ENCODE data around the gene DNAJB6.

The DNAJB6 gene

DNA sequence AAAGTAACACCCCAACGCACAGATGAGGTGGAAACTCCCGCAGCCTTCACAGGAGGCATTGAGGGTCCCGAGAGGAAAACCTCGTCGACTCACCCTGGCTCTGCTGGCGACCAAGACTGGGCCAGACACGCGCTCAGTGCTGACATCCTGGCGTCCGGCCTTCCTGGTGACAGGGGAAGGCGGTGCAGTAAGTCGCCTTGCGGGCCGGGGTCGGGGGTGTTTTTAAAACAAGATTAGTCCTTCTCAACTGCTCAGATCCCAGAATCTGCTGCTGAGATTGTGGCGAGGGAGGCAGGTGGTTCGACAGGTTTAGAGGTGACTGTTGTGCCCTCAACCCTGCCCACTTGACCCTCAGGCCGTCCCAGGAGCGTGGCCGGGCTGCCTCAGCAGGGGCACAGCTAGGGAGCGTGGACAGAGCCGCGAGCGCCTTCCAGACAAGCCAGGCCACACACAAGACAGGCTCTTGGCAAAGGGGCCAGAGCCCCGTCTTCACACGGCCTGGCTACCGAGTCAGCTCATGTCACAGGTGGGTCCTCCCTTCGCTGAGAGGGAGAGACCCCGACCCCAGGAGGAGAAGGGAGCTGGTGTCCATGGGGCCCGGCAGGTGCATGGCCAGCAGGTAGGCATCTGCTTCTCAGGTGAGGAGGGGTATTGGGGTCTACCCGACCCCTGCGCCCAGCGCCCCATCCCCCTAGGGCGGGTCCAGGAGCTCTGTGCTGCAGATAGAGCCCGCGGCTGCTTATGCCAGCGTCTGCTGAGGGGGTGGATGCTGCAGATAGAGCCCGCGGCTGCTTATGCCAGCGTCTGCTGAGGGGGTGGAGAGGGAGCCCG is 81.6 kb downstream of the DNAJB6 start:
- Histone ChIP-seq H3K9ac (ENCODE audit: low read depth, low read length) (no peak overlapping the region), H3K36me3 (ENCODE audit: insufficient read depth, low read depth, low read length) (peaks cover 34% of the 10 kb centered on the region), H3K27ac (ENCODE audit: low read length) (no peak overlapping the region), H3K4me3 (ENCODE audit: low read length) (no peak overlapping the region), H3K4me1 (ENCODE audit: insufficient read depth, low read length) (peaks cover 2% of the 10 kb centered on the region; the same call in 1 of the 2 replicates), H3K27me3 (ENCODE audit: insufficient read depth, low read length) (no peaks in the 10 kb centered on the region), H3K9me3 (ENCODE audit: insufficient read depth, low read depth, low read length) (no peaks in the 10 kb centered on the region)

DNA sequence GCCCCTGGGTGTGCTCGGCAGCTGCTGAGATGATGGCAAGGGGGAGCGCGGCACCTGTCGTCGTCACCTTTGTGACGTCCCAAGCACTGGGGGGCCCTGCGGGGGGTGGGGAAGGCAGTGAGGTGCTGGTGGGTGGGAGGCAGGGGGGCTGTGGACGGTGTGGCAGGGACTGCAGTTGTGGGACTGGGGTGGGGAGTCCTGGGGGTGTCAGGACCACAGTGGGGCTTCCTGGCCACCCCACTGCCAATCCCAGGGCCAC is 82.2 kb downstream of the DNAJB6 start:
- peaks cover 34% of the 10 kb centered on the region for H3K36me3 ChIP-seq (ENCODE audit: insufficient read depth, low read depth, low read length)
- H3K9ac ChIP-seq (ENCODE audit: low read depth, low read length): no peak overlapping the region

GRCh38 chr7:157422279-157422678 is 85.5 kb downstream of the DNAJB6 start:
- no peaks in the 10 kb centered on the region for H3K9me3 ChIP-seq (ENCODE audit: insufficient read depth, low read depth, low read length)
- peaks cover 3% of the 10 kb centered on the region for H3K36me3 ChIP-seq (ENCODE audit: insufficient read depth, low read depth, low read length)
- no peak overlapping the region for H3K4me3 ChIP-seq (ENCODE audit: low read length)
- no peaks in the 10 kb centered on the region for H3K27me3 ChIP-seq (ENCODE audit: insufficient read depth, low read length)
- no peaks in the 10 kb centered on the region for H3K4me1 ChIP-seq (ENCODE audit: insufficient read depth, low read length)
- H3K27ac ChIP-seq (ENCODE audit: low read length): no peak overlapping the region
- no peak overlapping the region for H3K9ac ChIP-seq (ENCODE audit: low read depth, low read length)

More for the DNA sequence above, 82.2 kb downstream of the DNAJB6 start:
- no peaks in the 10 kb centered on the region for H3K27me3 ChIP-seq (ENCODE audit: insufficient read depth, low read length)
- H3K9me3 ChIP-seq (ENCODE audit: insufficient read depth, low read depth, low read length): no peaks in the 10 kb centered on the region
- H3K4me3 ChIP-seq (ENCODE audit: low read length): no peak overlapping the region
- H3K4me1 ChIP-seq (ENCODE audit: insufficient read depth, low read length): no peaks in the 10 kb centered on the region
- H3K27ac ChIP-seq (ENCODE audit: low read length): no peak overlapping the region

GRCh38 chr7:157423348-157423747 is 86.5 kb downstream of the DNAJB6 start:
- no peak overlapping the region for H3K9ac ChIP-seq (ENCODE audit: low read depth, low read length)
- H3K4me3 ChIP-seq (ENCODE audit: low read length): no peak overlapping the region
- H3K4me1 ChIP-seq (ENCODE audit: insufficient read depth, low read length): no peaks in the 10 kb centered on the region
- H3K27me3 ChIP-seq (ENCODE audit: insufficient read depth, low read length): no peaks in the 10 kb centered on the region
- H3K36me3 ChIP-seq (ENCODE audit: insufficient read depth, low read depth, low read length): no peaks in the 10 kb centered on the region
- H3K9me3 ChIP-seq (ENCODE audit: insufficient read depth, low read depth, low read length): no peaks in the 10 kb centered on the region
- H3K27ac ChIP-seq (ENCODE audit: low read length): no peak overlapping the region

GRCh38 chr7:157423886-157424565 is 87.2 kb downstream of the DNAJB6 start:
- no peak overlapping the region for H3K9ac ChIP-seq (ENCODE audit: low read depth, low read length)
- H3K4me3 ChIP-seq (ENCODE audit: low read length): no peak overlapping the region
- H3K4me1 ChIP-seq (ENCODE audit: insufficient read depth, low read length): no peaks in the 10 kb centered on the region
- no peaks in the 10 kb centered on the region for H3K27me3 ChIP-seq (ENCODE audit: insufficient read depth, low read length)
- H3K9me3 ChIP-seq (ENCODE audit: insufficient read depth, low read depth, low read length): no peaks in the 10 kb centered on the region
- no peaks in the 10 kb centered on the region for H3K36me3 ChIP-seq (ENCODE audit: insufficient read depth, low read depth, low read length)
- no peak overlapping the region for H3K27ac ChIP-seq (ENCODE audit: low read length)

- Histone ChIP-seq H3K9me3 (ENCODE audit: insufficient read depth, low read depth, low read length) (no peaks in the 10 kb centered on the region), H3K9ac (ENCODE audit: low read depth, low read length) (no peak overlapping the region), H3K27ac (ENCODE audit: low read length) (no peak overlapping the region), H3K36me3 (ENCODE audit: insufficient read depth, low read depth, low read length) (no peaks in the 10 kb centered on the region), H3K27me3 (ENCODE audit: insufficient read depth, low read length) (no peaks in the 10 kb centered on the region), H3K4me1 (ENCODE audit: insufficient read depth, low read length) (no peaks in the 10 kb centered on the region), H3K4me3 (ENCODE audit: low read length) (no peak overlapping the region)
Observed at GRCh38 chr7:157425137-157425731, 88.4 kb downstream of the DNAJB6 start.

- Histone ChIP-seq H3K27me3 (ENCODE audit: insufficient read depth, low read length) (no peaks in the 10 kb centered on the region), H3K4me1 (ENCODE audit: insufficient read depth, low read length) (no peaks in the 10 kb centered on the region), H3K36me3 (ENCODE audit: insufficient read depth, low read depth, low read length) (no peaks in the 10 kb centered on the region), H3K4me3 (ENCODE audit: low read length) (no peak overlapping the region), H3K27ac (ENCODE audit: low read length) (no peak overlapping the region), H3K9me3 (ENCODE audit: insufficient read depth, low read depth, low read length) (no peaks in the 10 kb centered on the region), H3K9ac (ENCODE audit: low read depth, low read length) (no peak overlapping the region)
Observed at GRCh38 chr7:157425761-157426160, 89.0 kb downstream of the DNAJB6 start.

DNA sequence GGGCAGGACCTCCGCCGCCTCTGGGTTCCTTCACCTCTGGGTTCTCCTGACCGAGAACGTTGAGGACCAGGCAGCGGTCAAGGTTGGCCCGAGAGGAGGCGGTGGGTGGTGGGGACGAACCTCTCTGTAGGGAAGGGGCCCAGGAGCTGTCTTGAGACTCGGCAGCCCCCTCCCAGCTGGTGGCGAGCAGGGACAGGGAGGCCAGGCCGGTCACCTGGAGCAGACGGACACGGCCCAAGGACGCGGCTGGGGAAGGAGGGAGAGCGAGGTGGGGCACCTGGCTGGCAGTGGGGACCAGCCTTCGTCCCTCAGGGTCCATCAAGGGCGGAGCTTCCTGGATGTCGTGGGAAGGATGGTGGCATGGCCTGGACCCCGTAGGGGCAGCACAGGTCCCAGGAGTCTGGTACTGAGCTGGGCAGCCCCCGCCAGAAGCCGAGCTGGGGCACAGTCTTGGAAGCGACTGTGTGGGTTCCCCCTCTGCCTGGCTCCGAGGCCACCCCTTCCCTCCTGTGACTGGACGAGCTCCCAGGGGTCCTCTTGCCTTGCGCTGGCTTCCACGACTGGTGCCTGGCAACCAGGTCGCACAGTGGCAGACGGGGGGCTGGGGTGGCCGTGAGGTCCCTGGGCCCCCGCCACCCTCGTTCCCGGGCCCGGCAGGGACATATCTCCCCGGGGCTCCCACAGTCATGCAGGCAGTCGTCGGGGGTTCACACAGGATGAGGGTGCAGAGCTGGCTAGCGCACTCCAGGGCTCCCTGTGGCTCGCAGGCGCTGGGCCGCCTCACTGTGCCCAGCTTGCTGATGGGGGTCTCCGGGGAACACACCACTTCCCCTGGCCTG is 89.9 kb downstream of the DNAJB6 start:
- Histone ChIP-seq H3K9ac (ENCODE audit: low read depth, low read length) (no peak overlapping the region), H3K36me3 (ENCODE audit: insufficient read depth, low read depth, low read length) (no peaks in the 10 kb centered on the region), H3K4me3 (ENCODE audit: low read length) (no peak overlapping the region), H3K27me3 (ENCODE audit: insufficient read depth, low read length) (no peaks in the 10 kb centered on the region), H3K9me3 (ENCODE audit: insufficient read depth, low read depth, low read length) (no peaks in the 10 kb centered on the region), H3K27ac (ENCODE audit: low read length) (no peak overlapping the region), H3K4me1 (ENCODE audit: insufficient read depth, low read length) (no peaks in the 10 kb centered on the region)

GRCh38 chr7:157427811-157428553 is 91.2 kb downstream of the DNAJB6 start:
- no peaks in the 10 kb centered on the region for H3K9me3 ChIP-seq (ENCODE audit: insufficient read depth, low read depth, low read length)
- H3K36me3 ChIP-seq (ENCODE audit: insufficient read depth, low read depth, low read length): no peaks in the 10 kb centered on the region
- no peaks in the 10 kb centered on the region for H3K27me3 ChIP-seq (ENCODE audit: insufficient read depth, low read length)
- H3K27ac ChIP-seq (ENCODE audit: low read length): no peak overlapping the region
- no peak overlapping the region for H3K9ac ChIP-seq (ENCODE audit: low read depth, low read length)
- peaks cover 3% of the 10 kb centered on the region; the same call in 1 of the 2 replicates for H3K4me1 ChIP-seq (ENCODE audit: insufficient read depth, low read length)
- no peak overlapping the region for H3K4me3 ChIP-seq (ENCODE audit: low read length)

DNA sequence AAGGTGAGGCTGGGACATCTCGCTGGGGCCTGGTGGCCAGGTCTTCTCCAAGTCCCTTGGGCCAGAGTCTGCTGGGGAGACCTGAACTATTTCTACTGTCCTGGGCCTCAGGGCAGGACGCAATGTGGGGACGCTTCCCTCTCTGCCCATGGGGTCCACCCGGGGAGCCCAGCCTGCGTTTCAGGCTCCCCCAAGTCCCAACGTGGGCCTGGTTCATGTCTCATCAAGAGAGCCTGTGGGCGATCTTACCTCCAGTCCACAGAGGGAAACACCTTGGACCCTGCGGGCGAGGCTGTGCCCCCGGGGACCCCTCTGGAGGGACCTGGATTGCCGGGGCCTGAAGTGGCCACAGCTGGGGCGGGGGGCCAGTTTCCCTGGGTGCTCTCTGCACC is 91.7 kb downstream of the DNAJB6 start:
- Histone ChIP-seq H3K9me3 (ENCODE audit: insufficient read depth, low read depth, low read length) (no peaks in the 10 kb centered on the region), H3K4me1 (ENCODE audit: insufficient read depth, low read length) (peaks cover 3% of the 10 kb centered on the region; the same call in 1 of the 2 replicates), H3K9ac (ENCODE audit: low read depth, low read length) (no peak overlapping the region), H3K27ac (ENCODE audit: low read length) (no peak overlapping the region), H3K4me3 (ENCODE audit: low read length) (no peak overlapping the region), H3K36me3 (ENCODE audit: insufficient read depth, low read depth, low read length) (no peaks in the 10 kb centered on the region), H3K27me3 (ENCODE audit: insufficient read depth, low read length) (no peaks in the 10 kb centered on the region)

Data from iPS-20b (cell line).